Effector memory CD8-positive, alpha-beta T cell (primary cell): ENCODE data around the gene UGGT1.
"Not testable (repeated sequence)": the region's sequence is repeated elsewhere in the genome, so short reads cannot be mapped to it uniquely, and the experiment has no call there.

Experiments
- ATAC-seq: fragments of 150-1000 bp; cut with Tn5 transposase; replicated peaks from 2 replicates; pipeline ENCODE4 v1.10.0; 2021; ENCODE audit warnings: mild to moderate bottlenecking, moderate library complexity
- DNase-seq, 3 experiments: peaks; one replicate each; pipeline ENCODE4 v3.0.0; 2021
- H3K27ac Mint-ChIP-seq, 2 donors: one replicate each; pipeline ENCODE4 v1.8.0; 2022; ENCODE audit warnings: mild to moderate bottlenecking in 2 of 2, mixed read lengths in 2 of 2, moderate library complexity in 2 of 2
- H3K27me3 Mint-ChIP-seq, 2 donors: one replicate each; pipeline ENCODE4 v1.8.0; 2022; ENCODE audit warnings: mixed read lengths in 2 of 2
- H3K36me3 Mint-ChIP-seq: one replicate; pipeline ENCODE4 v1.8.0; 2022; ENCODE audit warnings: mild to moderate bottlenecking, moderate library complexity, mixed read lengths; ENCODE audit not compliant: insufficient read depth
- H3K4me1 Mint-ChIP-seq, 2 donors: one replicate each; pipeline ENCODE4 v1.8.0; 2022; ENCODE audit warnings: low read depth in 2 of 2, mixed read lengths in 2 of 2
- H3K4me3 Mint-ChIP-seq, 2 donors: one replicate each; pipeline ENCODE4 v1.8.0; 2022; ENCODE audit warnings: mild to moderate bottlenecking in 2 of 2, mixed read lengths in 2 of 2, moderate library complexity in 2 of 2
- H3K9me3 Mint-ChIP-seq, 2 donors: one replicate each; pipeline ENCODE4 v1.8.0; 2022; ENCODE audit warnings: mixed read lengths in 2 of 2

The UGGT1 gene

DNA sequence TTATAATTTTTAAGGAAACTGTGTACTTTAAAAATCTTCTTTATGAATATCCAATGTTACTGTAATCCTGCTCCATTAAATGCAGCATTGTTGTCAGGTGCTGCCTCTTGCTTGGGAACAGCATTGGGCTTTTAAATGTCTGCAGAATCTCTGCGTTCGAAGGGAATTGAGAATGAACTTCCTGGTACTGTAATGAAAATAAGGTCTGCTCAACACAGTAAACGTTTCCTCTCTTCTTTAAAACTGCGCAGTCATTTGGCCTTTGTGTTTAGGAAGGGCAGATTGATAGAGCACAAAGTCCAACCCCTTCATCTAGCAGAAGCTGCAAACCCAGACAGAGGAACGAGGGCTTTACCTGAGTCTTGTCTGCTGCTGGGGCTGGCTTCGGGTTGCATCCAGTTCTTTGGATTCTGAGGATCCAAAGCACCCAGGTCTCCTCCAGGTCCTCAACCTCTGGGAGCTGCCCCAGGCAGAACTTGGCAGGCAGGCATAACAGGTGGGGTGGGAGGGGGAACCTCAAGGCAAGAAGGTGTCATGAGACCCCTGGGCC lies 104.5 kb downstream of the UGGT1 start:
- Mint-ChIP-seq H3K27me3 (no peaks in the 10 kb centered on the region), H3K4me3 (no peak overlapping the region), H3K36me3 (peaks cover 21% of the 10 kb centered on the region), H3K4me1 (peaks cover 8 to 12% of the 10 kb centered on the region in 2 donors), H3K27ac (peak overlapping the region; percentile 36 to 60), H3K9me3 (no peaks in the 10 kb centered on the region)
- no peak for ATAC-seq
- DNase-seq: no peak

GRCh38 chr2:128196026-128196425 lies 105.0 kb downstream of the UGGT1 start:
- Mint-ChIP-seq H3K36me3 (peaks cover 19% of the 10 kb centered on the region), H3K27ac (peak overlapping the region; percentile 36 to 60), H3K27me3 (no peaks in the 10 kb centered on the region), H3K4me3 (no peak overlapping the region), H3K4me1 (peaks cover 8 to 12% of the 10 kb centered on the region in 2 donors), H3K9me3 (no peaks in the 10 kb centered on the region)
- DNase-seq (no peak), ATAC-seq (no peak)

- peaks cover 15% of the 10 kb centered on the region for H3K36me3 Mint-ChIP-seq
- peaks cover 8 to 12% of the 10 kb centered on the region in 2 donors for H3K4me1 Mint-ChIP-seq
- no peak overlapping the region for H3K4me3 Mint-ChIP-seq
- ATAC-seq (no peak), DNase-seq (no peak)
- H3K27ac Mint-ChIP-seq: peak overlapping the region; percentile 36 to 60
- H3K27me3 Mint-ChIP-seq: no peaks in the 10 kb centered on the region
- H3K9me3 Mint-ChIP-seq: no peaks in the 10 kb centered on the region
These were observed 105.5 kb downstream of the UGGT1 start for GRCh38 chr2:128196471-128196931.

- Mint-ChIP-seq H3K4me1 (peaks cover 8 to 12% of the 10 kb centered on the region in 2 donors), H3K36me3 (peaks cover 12% of the 10 kb centered on the region), H3K9me3 (no peaks in the 10 kb centered on the region), H3K27me3 (no peaks in the 10 kb centered on the region), H3K27ac (peak overlapping the region in 1 of 2 donors; percentile 36), H3K4me3 (no peak overlapping the region)
- ATAC-seq: no peak
- no peak for DNase-seq
These were observed 106.1 kb downstream of the UGGT1 start for GRCh38 chr2:128197059-128197458.

DNA sequence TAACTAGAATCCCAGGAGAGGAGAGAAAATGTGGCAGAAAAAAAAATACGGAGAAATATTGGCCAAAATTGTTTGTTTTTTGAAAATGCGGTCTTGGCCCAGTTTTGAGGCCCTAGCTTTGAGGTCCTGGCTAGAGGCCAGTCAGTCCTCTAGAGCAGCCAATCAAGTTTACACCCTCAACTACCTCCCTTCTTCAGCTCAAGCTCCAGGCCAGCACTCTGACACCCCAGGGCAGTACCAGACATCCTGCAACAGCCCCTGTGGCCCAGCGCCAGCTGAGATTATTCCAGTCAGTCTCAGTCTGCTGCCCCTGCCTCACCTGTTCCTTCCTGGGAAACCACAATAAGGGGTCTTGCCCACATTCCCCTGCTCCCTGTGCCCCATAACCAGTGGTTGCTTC lies 107.7 kb downstream of the UGGT1 start:
- Mint-ChIP-seq H3K4me3 (no peak overlapping the region), H3K9me3 (no peaks in the 10 kb centered on the region), H3K27me3 (no peaks in the 10 kb centered on the region), H3K36me3 (peaks cover 6% of the 10 kb centered on the region), H3K27ac (no peak overlapping the region), H3K4me1 (peaks cover 8 to 12% of the 10 kb centered on the region in 2 donors)
- DNase-seq (no peak), ATAC-seq (no peak)

DNA sequence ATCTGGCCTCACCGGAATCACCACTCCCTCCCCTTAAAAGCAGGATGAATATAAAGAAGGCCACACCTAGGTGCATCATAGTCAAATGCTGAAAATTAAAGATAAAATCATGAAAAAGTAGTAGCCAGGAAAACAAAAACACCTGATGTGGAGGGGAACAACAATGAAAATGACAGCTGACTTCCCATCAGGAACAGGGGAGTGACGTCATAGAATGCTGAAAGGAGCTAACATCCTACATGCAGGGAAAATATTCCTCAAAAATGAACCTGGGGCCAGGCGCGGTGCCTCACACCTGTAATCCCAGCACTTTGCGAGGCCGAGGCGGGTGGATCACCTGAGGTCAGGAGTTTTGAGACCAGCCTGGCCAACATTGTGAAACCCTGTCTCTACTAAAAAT lies 108.1 kb downstream of the UGGT1 start:
- DNase-seq: no peak
- ATAC-seq: no peak
- Mint-ChIP-seq H3K27ac (no peak overlapping the region), H3K4me3 (no peak overlapping the region), H3K27me3 (no peaks in the 10 kb centered on the region), H3K9me3 (no peaks in the 10 kb centered on the region), H3K4me1 (peaks cover 8 to 12% of the 10 kb centered on the region in 2 donors), H3K36me3 (peaks cover 5% of the 10 kb centered on the region)

- H3K4me1 Mint-ChIP-seq: no peaks in the 10 kb centered on the region
- ATAC-seq (no peak), DNase-seq (no peak)
- no peaks in the 10 kb centered on the region for H3K27me3 Mint-ChIP-seq
- H3K27ac Mint-ChIP-seq: no peak overlapping the region
- peaks cover 3% of the 10 kb centered on the region for H3K36me3 Mint-ChIP-seq
- no peak overlapping the region for H3K4me3 Mint-ChIP-seq
- no peaks in the 10 kb centered on the region for H3K9me3 Mint-ChIP-seq
These were observed 111.8 kb downstream of the UGGT1 start for GRCh38 chr2:128202791-128203190.

- no peak for ATAC-seq
- Mint-ChIP-seq H3K9me3 (no peaks in the 10 kb centered on the region), H3K36me3 (no peaks in the 10 kb centered on the region), H3K4me3 (no peak overlapping the region), H3K27ac (no peak overlapping the region), H3K4me1 (no peaks in the 10 kb centered on the region), H3K27me3 (no peaks in the 10 kb centered on the region)
- DNase-seq: no peak
These were observed 115.2 kb downstream of the UGGT1 start for GRCh38 chr2:128206245-128206644.

DNA sequence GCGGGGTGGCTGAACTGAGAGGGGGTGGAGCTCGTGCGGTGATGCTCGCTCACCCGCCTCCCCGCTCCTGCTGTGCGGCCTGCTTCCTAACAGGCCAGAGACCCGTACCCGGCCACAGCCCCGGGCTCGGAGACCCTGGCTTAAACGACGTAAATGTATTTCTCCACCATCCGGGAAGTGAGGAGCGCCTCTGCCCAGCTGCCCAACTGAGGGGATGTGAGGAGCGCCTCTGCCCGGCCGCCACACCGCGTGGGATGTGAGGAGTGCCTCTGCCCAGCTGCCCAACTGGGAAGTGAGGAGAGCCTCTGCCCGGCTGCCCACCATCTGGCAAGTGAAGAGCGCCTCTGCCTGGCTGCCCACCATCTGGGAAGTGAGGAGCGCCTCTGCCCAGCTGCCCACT lies 117.0 kb downstream of the UGGT1 start:
- no peak for ATAC-seq

DNA sequence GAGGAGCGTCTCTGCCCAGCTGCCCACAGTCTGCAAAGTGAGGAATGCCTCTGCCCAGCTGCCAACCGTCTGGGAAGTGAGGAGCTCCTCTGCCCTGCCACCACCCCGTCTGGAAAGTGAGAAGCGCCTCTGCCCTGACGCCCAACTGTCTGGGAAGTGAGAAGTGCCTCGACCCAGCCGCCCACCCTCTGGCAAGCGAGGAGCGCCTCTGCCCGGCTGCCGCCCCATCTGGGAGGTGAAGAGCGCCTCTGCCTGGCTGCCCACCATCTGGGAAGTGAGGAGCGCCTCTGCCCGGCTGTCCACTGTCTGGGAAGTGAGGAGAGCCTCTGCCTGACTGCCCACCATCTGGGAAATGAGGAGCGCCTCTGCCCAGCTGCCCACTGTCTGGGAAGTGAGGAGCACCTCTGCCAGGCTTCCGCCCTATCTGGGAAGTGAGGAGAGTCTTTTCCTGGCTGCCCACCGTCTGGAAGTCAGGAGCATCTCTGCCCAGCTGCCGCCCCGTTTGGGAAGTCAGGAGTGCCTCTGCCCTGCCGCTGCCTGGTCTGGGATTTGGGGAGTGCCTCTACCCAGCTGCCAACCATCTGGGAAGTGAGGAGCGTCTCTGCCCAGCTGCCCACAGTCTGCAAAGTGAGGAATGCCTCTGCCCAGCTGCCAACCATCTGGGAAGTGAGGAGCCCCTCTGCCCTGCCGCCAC lies 117.8 kb downstream of the UGGT1 start:
- ATAC-seq, H3K4me3 Mint-ChIP-seq, H3K4me1 Mint-ChIP-seq, H3K36me3 Mint-ChIP-seq, H3K9me3 Mint-ChIP-seq, DNase-seq, H3K27me3 Mint-ChIP-seq, H3K27ac Mint-ChIP-seq: not testable (repeated sequence)

More for the DNA sequence above, 117.0 kb downstream of the UGGT1 start:
- DNase-seq: no peak
- no peak overlapping the region for H3K4me3 Mint-ChIP-seq
- H3K36me3 Mint-ChIP-seq: no peaks in the 10 kb centered on the region
- peaks cover 0 to 3% of the 10 kb centered on the region in 2 donors for H3K27me3 Mint-ChIP-seq
- no peak overlapping the region for H3K27ac Mint-ChIP-seq
- no peaks in the 10 kb centered on the region for H3K9me3 Mint-ChIP-seq
- no peaks in the 10 kb centered on the region for H3K4me1 Mint-ChIP-seq

DNA sequence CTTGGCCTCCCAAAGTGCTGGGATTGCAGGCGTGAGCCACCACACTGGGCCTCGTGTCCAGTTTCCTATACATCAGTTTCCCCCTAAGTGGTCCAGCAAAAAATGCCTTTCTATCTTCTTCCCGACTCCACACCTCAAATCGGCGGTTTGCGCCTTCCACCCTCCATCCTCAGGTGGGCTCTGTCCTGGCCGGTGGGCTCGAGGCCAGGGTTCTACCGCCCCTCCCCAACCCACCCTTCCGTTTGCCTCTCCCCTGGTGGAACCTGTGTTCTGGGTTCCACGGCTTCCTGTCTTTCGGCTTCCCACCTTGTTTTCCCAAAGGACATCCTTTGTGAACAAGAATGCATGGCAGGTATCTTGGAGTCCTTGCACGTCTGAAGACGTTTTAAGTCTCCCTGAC lies 123.3 kb downstream of the UGGT1 start:
- H3K36me3 Mint-ChIP-seq: no peaks in the 10 kb centered on the region
- DNase-seq (no peak), ATAC-seq (no peak)
- no peaks in the 10 kb centered on the region for H3K4me1 Mint-ChIP-seq
- H3K4me3 Mint-ChIP-seq: no peak overlapping the region
- no peak overlapping the region for H3K27ac Mint-ChIP-seq
- no peaks in the 10 kb centered on the region for H3K9me3 Mint-ChIP-seq
- peaks cover 0 to 13% of the 10 kb centered on the region in 2 donors for H3K27me3 Mint-ChIP-seq

GRCh38 chr2:128214866-128215460 lies 124.0 kb downstream of the UGGT1 start:
- Mint-ChIP-seq H3K9me3 (no peaks in the 10 kb centered on the region), H3K4me1 (no peaks in the 10 kb centered on the region), H3K27ac (no peak overlapping the region), H3K27me3 (peaks cover 5 to 13% of the 10 kb centered on the region in 2 donors), H3K36me3 (no peaks in the 10 kb centered on the region), H3K4me3 (no peak overlapping the region)
- no peak for DNase-seq
- ATAC-seq: no peak

GRCh38 chr2:128215897-128216642 lies 125.1 kb downstream of the UGGT1 start:
- Mint-ChIP-seq H3K4me1 (no peaks in the 10 kb centered on the region), H3K4me3 (no peak overlapping the region), H3K27ac (no peak overlapping the region), H3K36me3 (no peaks in the 10 kb centered on the region), H3K27me3 (peaks cover 16 to 18% of the 10 kb centered on the region in 2 donors), H3K9me3 (no peaks in the 10 kb centered on the region)
- no peak for ATAC-seq
- DNase-seq: no peak
